Endodermal cell (in vitro differentiated cells): ENCODE results near the gene NPC2. TPM values are rescaled to one million over a fixed set of nuclear protein-coding genes. Genes with fewer than 3 reads are reported as not detected.

ENCODE experiments used
- DNase-seq: peaks from one replicate; pipeline ENCODE4 v3.0.0-alpha.2; 2017
- H3K27ac ChIP-seq: 2 replicates; pipeline ENCODE4 v1.5.1; 2013; ENCODE audit warnings: mild to moderate bottlenecking, low read depth, low read length, moderate library complexity
- H3K27me3 ChIP-seq: 2 replicates; pipeline ENCODE4 v1.6.1; 2013; ENCODE audit warnings: mild to moderate bottlenecking, low read length, moderate library complexity; ENCODE audit not compliant: insufficient read depth, control insufficient read depth, poor library complexity, severe bottlenecking
- H3K36me3 ChIP-seq: 2 replicates; pipeline ENCODE4 v1.7.0; 2013; ENCODE audit warnings: mild to moderate bottlenecking, low read length, moderate library complexity; ENCODE audit not compliant: control insufficient read depth, insufficient read depth
- H3K4me1 ChIP-seq: one replicate; pipeline ENCODE4 v1.7.0; 2013; ENCODE audit warnings: low read length; ENCODE audit not compliant: control insufficient read depth, insufficient read depth
- H3K4me3 ChIP-seq: 2 replicates; pipeline ENCODE4 v1.5.1; 2013; ENCODE audit warnings: mild to moderate bottlenecking, low read length, moderate library complexity
- H3K9ac ChIP-seq: 2 replicates; pipeline ENCODE4 v1.6.1; 2013; ENCODE audit warnings: mild to moderate bottlenecking, low read length, moderate library complexity; ENCODE audit not compliant: poor library complexity, severe bottlenecking; ENCODE audit errors: extremely low read depth
- H3K9me3 ChIP-seq: 2 replicates; pipeline ENCODE4 v1.6.1; 2013; ENCODE audit warnings: mild to moderate bottlenecking, low read length, moderate library complexity; ENCODE audit not compliant: control insufficient read depth
- H3K27ac Mint-ChIP-seq: 2 replicates; pipeline ENCODE4 v1.8.0; 2020; ENCODE audit warnings: mixed read lengths
- H3K27me3 Mint-ChIP-seq: 2 replicates; pipeline ENCODE4 v1.8.0; 2021; ENCODE audit warnings: mild to moderate bottlenecking, mixed read lengths; ENCODE audit not compliant: insufficient read depth
- H3K36me3 Mint-ChIP-seq: 2 replicates; pipeline ENCODE4 v1.8.0; 2020; ENCODE audit warnings: low read depth, mixed read lengths
- H3K4me1 Mint-ChIP-seq: 2 replicates; pipeline ENCODE4 v1.8.0; 2020; ENCODE audit warnings: mixed read lengths
- H3K4me3 Mint-ChIP-seq: 2 replicates; pipeline ENCODE4 v1.8.0; 2020; ENCODE audit warnings: mild to moderate bottlenecking, moderate library complexity, mixed read lengths
- H3K9me3 Mint-ChIP-seq: 2 replicates; pipeline ENCODE4 v1.8.0; 2020; ENCODE audit warnings: mild to moderate bottlenecking, mixed read lengths
- CTCF ChIP-seq: fragments of 200-600 bp; sonication (generic); conservative IDR thresholded peaks from 2 replicates; pipeline ENCODE4 v1.5.0; 2021; ENCODE audit warnings: antibody characterized with exemption, mild to moderate bottlenecking
- WGBS, 2 experiments: methylation state at CpG; one replicate each; pipeline versions ENCODE4 v1.1.5 to v1.1.7; 2013; ENCODE audit warnings: missing lambda C conversion rate in 2 of 2, mixed read lengths in 1 of 2; ENCODE audit not compliant: insufficient coverage in 1 of 2, insufficient read length in 1 of 2; 5-methylcytosine and 5-hydroxymethylcytosine counted together
- total RNA-seq, 2 donors: library from RNA; stranded (reverse); fragmentation: NEBNext Ultra II Directional in 1 of 2; extraction: Animal tissue kit (Norgen Biotek cat#: 25700) in 1 of 2; gene quantifications; 2 replicates in 1 of 2; 3 replicates in 1 of 2; pipeline ENCODE4 v1.2.1, GENCODE V29; 2021

NPC2 gene
- total RNA-seq, 2 donors from 2014 or later = 279 to 462 TPM

GRCh38 chr14:74508844-74509428 is 15.8 kb upstream of the NPC2 start:
- no peak overlapping the region for H3K9ac ChIP-seq
- H3K4me1 ChIP-seq = peaks cover 2% of the 10 kb centered on the region
- no peak overlapping the region for H3K27ac ChIP-seq
- peaks cover 3% of the 10 kb centered on the region for H3K9me3 Mint-ChIP-seq
- TF ChIP-seq CTCF = no peak
- no peak overlapping the region for H3K4me3 ChIP-seq
- H3K4me3 Mint-ChIP-seq = no peak overlapping the region
- 33 to 89% methylated on average over 1 to 13 of the region's 13 CpGs for WGBS, 2 experiments
- H3K27me3 Mint-ChIP-seq = peaks cover 15% of the 10 kb centered on the region
- H3K27me3 ChIP-seq = no peaks in the 10 kb centered on the region
- H3K27ac Mint-ChIP-seq = no peak overlapping the region
- H3K9me3 ChIP-seq = no peaks in the 10 kb centered on the region
- H3K36me3 ChIP-seq = no peaks in the 10 kb centered on the region
- H3K4me1 Mint-ChIP-seq = peaks cover 12% of the 10 kb centered on the region
- H3K36me3 Mint-ChIP-seq = no peaks in the 10 kb centered on the region
- DNase-seq = peak; percentile 43

- peak; percentile 95 for TF ChIP-seq CTCF
- Mint-ChIP-seq H3K9me3 (peaks cover 3% of the 10 kb centered on the region), H3K4me3 (no peak overlapping the region), H3K27me3 (peaks cover 15% of the 10 kb centered on the region), H3K4me1 (peaks cover 9% of the 10 kb centered on the region), H3K36me3 (no peaks in the 10 kb centered on the region), H3K27ac (no peak overlapping the region)
- DNase-seq = peak; percentile 93
- Histone ChIP-seq H3K9me3 (no peaks in the 10 kb centered on the region), H3K4me3 (no peak overlapping the region), H3K27ac (no peak overlapping the region), H3K36me3 (no peaks in the 10 kb centered on the region), H3K27me3 (no peaks in the 10 kb centered on the region), H3K4me1 (no peaks in the 10 kb centered on the region), H3K9ac (no peak overlapping the region)
- 54 to 60% methylated on average over 12 to 14 of the region's 15 CpGs for WGBS, 2 experiments
Observed at GRCh38 chr14:74508292-74508731, 15.2 kb upstream of the NPC2 start.

- H3K9me3 ChIP-seq = no peaks in the 10 kb centered on the region
- no peaks in the 10 kb centered on the region for H3K36me3 ChIP-seq
- no peaks in the 10 kb centered on the region for H3K36me3 Mint-ChIP-seq
- peaks cover 9% of the 10 kb centered on the region for H3K4me1 Mint-ChIP-seq
- no peak overlapping the region for H3K27ac ChIP-seq
- H3K27ac Mint-ChIP-seq = no peak overlapping the region
- TF ChIP-seq CTCF = no peak
- 82 to 88% methylated on average over 2 to 5 of the region's 5 CpGs for WGBS, 2 experiments
- H3K4me3 ChIP-seq = no peak overlapping the region
- H3K4me1 ChIP-seq = no peaks in the 10 kb centered on the region
- H3K9me3 Mint-ChIP-seq = no peaks in the 10 kb centered on the region
- H3K9ac ChIP-seq = no peak overlapping the region
- peak; percentile 38 for DNase-seq
- H3K27me3 Mint-ChIP-seq = peaks cover 15% of the 10 kb centered on the region
- H3K27me3 ChIP-seq = no peaks in the 10 kb centered on the region
- H3K4me3 Mint-ChIP-seq = no peak overlapping the region
Observed at GRCh38 chr14:74507840-74508239, 14.7 kb upstream of the NPC2 start.
